Peyer's patch (tissue), 4 donors: Measurements from ENCODE around the gene INPP5J.

Experiments used
- POLR2A ChIP-seq, 2 donors: fragments of 450-650 bp; IDR thresholded peaks; one replicate each; pipeline ENCODE4 v1.5.1; 2017; ENCODE audit warnings: antibody characterized with exemption in 2 of 2, mild to moderate bottlenecking in 2 of 2, moderate library complexity in 2 of 2
- TF ChIP-seq, protein P1 (sequence below), 6 experiments: fragments of 450-650 bp in 4 of 6; fragments of 200-600 bp in 2 of 6; sonication (generic) in 1 of 6; IDR thresholded peaks; one replicate each; pipeline ENCODE4 v1.5.1; 2017 to 2019; ENCODE audit warnings: antibody characterized with exemption in 6 of 6, mild to moderate bottlenecking in 3 of 6, moderate library complexity in 1 of 6

DNA sequence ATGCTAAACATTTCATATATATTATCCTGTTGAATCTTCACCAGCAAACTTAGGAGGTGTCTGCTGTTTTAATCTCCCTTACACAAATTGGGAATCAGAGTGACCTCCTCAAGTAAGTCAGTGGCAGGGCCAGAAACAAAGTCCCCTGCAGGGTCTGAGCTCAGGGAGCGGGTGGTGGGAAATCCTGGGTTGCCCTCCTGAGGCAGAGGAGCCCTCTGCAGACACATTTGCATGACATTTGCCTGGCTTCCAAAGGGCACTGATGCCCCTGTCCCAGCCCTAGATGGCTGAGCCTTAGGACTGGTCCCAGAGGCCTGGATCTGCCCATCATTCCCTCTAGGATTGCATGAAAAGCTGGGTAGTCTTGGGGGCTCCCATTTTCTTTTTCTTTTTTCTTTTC, 2.1 kb upstream of the INPP5J start:
- TF ChIP-seq, protein P1, sequence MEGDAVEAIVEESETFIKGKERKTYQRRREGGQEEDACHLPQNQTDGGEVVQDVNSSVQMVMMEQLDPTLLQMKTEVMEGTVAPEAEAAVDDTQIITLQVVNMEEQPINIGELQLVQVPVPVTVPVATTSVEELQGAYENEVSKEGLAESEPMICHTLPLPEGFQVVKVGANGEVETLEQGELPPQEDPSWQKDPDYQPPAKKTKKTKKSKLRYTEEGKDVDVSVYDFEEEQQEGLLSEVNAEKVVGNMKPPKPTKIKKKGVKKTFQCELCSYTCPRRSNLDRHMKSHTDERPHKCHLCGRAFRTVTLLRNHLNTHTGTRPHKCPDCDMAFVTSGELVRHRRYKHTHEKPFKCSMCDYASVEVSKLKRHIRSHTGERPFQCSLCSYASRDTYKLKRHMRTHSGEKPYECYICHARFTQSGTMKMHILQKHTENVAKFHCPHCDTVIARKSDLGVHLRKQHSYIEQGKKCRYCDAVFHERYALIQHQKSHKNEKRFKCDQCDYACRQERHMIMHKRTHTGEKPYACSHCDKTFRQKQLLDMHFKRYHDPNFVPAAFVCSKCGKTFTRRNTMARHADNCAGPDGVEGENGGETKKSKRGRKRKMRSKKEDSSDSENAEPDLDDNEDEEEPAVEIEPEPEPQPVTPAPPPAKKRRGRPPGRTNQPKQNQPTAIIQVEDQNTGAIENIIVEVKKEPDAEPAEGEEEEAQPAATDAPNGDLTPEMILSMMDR (IDR thresholded peaks at IDR 0.05), result no peak
- no peak for TF ChIP-seq POLR2A (IDR thresholded peaks at IDR 0.05)
